NCI-H748 (cell line): Measurements from ENCODE around the gene ACADSB.

ENCODE experiments used
- DNase-seq: peaks from one replicate; lab custom pipeline; 2025; ENCODE audit not compliant: unreplicated experiment; lab: John Stamatoyannopoulos, UW

Gene ACADSB

DNA sequence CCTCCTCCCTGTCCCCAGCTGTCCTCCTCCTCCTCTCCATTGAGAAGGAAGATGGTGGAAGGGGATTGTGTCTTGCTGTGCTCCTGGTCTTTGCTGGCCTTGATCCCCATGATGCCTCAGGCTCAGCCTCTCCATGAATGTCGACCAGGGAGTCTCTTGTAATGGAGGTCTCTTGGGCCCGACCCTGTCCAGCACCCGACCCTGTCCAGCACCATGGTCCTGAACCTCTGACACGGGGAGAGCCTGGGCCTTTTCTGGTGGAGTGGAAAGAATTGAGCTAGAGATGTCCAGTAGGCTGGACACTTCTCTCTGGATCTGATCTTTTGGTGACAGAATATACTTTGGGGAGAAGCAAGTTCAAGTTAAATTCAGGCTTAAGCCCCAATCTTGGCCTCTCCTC, 84.7 kb downstream of the ACADSB start:
- no peak for DNase-seq

DNA sequence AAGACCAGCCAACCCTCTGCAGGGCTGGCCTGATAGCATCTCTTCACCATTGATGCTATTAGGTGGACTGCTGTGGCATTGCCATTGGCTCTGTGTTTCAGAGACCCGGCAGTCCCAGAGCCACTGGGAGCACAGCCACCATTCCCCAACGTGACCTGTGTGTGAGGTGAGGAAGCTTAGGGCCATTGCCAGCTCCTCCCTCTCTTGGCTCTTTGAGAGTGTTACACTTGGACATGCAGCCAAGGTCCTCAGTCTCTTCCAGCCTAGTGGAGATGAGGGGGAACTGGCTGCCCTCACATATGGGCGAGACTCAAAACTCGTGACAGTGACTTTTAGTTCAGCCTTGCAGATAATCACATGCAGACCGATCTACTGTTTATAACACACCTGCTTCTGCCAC, 87.6 kb downstream of the ACADSB start:
- no peak for DNase-seq

DNA sequence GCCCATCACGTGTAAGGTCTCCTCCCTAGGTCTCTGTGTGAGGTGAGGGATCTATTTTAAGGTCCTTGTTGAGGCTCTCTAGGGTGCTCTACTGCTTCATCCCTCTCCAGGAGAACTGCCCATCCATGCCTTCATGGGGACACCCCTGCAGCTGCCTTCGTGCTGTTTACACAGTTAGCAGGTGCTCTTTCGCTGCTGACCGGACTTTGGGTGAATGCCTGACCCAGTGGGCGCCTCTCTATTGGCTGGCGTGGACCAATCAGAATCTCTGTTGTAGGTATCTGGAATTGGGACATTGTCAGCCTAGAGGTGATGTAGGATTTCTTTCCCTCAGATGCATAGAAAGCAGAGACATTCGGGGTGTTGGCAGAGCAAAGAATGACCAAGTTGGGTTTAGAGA, 88.2 kb downstream of the ACADSB start:
- DNase-seq, result no peak

DNA sequence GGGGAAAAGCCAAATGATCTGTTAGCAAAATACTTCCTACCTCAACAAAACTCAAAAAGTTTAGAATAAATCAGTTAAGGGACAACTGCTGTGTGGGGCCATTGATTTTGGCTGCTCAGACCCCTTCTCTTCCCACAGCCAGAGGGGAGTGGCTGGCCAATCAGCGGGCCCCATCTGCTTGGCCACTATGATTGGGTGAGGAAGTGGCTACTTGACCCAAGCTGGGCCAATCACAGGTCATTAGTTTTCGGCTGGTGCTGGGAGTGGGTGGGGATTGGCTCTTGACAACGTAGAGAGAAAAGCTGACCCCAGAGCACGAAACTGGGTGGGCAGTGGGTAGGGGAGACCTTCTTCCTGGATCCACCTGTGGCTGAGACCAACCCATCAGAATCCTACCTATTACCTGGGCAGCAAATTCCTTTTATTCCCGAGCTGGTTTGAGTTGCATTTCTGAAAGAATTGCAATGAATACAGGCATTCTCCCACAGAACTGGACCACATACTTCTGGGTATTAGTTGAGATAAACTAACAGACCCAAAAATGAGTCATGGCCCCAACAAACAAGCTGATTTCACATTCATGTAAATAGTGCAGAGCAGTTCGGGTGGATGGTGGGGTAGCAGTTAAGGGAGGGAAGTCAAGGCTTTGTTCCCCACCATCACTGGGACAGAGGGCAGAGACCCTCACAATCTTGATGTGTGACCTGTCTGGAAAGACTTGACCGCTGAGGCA, 91.4 kb downstream of the ACADSB start:
- DNase-seq, result no peak

DNA sequence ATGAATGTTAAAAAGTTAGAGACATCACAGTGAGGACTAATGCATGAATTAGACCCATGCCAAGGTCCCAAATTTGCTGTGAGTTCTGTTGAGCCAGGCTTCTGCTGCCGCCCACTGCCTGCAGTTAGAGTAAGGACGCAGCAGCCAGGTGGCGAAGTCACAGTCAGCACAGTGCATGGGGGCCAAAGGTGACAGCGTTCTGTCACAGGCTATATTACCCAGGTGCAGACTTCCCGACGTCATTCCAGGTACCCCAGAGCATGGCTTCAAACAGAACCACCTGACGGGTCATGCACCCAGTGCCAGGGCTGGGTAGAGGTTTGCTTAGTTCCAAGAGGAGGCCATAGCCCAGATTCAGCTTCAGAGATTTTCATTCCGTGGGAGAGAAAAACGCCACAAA, 93.1 kb downstream of the ACADSB start:
- no peak for DNase-seq

DNA sequence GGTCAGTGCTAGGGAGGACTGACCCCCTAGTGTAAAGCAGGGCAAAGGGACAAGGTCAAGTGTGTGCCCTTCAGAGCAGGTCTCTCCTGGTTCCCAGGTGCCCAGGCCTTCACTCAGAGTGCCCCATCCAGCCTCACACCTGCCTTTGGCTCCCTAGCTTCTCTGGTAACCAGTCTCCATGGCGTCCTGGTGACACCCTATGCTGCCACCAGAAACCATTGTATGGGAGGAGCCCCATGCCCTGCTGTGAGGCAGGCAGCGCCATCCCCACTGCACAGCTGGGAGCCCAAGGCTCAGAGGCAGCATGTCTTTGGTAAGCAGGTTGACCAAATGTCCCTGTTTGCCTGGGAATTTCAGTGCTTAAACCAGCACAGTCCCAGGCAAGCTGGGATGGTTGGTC, 93.9 kb downstream of the ACADSB start:
- DNase-seq, result peak; percentile 35

DNA sequence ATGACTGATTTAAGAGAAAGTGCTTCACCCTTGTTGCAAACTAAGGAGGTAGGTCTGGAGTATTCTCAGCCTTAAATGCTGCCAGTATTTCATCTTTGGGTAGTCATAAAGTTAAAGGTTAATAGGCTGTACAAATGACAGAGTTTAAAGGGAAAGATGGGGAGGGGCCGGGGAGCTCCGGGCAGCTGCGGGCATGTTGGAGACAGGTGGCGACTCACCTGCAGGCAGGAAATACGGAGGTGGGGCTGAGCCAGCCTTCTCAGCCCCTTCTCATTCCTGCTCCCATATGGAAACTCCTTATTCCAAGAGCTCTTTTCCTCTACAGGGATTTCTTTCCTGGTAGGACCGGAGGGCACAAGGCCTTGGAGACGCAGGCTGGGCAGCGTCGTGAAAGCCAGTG, 95.1 kb downstream of the ACADSB start:
- DNase-seq, result peak; percentile 48
